Measurements from ENCODE around the gene PGAP3.
"Not testable (repeated sequence)": the region's sequence is repeated elsewhere in the genome, so short reads cannot be mapped to it uniquely, and the experiment has no call there.

The PGAP3 gene

GRCh38 chr17:39703913-39704312 is 16.1 kb upstream of the PGAP3 start:
- no peak overlapping the region for H3K4me3 ChIP-seq (ENCODE audit: low read length in 2 of 2)
- no peak overlapping the region for H3K9ac ChIP-seq (ENCODE audit: low read depth in 1 of 2, low read length in 2 of 2)

GRCh38 chr17:39702901-39703893 is 15.3 kb upstream of the PGAP3 start:
- Histone ChIP-seq H3K27ac (ENCODE audit: low read depth in 2 of 2, low read length in 2 of 2) (peak overlapping the region; percentile 49 to 95), H3K27me3 (ENCODE audit: control insufficient read depth in 2 of 2, insufficient read depth in 2 of 2, low read length in 2 of 2) (no peaks in the 10 kb centered on the region), H3K36me3 (ENCODE audit: control insufficient read depth in 2 of 2, insufficient read depth in 2 of 2, low read length in 2 of 2) (peaks cover 7 to 9% of the 10 kb centered on the region in 2 donors), H3K9ac (ENCODE audit: low read depth in 1 of 2, low read length in 2 of 2) (peak overlapping the region in 1 of 2 donors; percentile 8), H3K4me3 (ENCODE audit: low read length in 2 of 2) (no peak overlapping the region), H3K4me1 (ENCODE audit: control insufficient read depth in 2 of 2, insufficient read depth in 2 of 2, low read length in 2 of 2) (peaks cover 59 to 67% of the 10 kb centered on the region in 2 donors), H3K9me3 (ENCODE audit: control insufficient read depth in 2 of 2, low read length in 2 of 2) (no peaks in the 10 kb centered on the region)

More at GRCh38 chr17:39703913-39704312, 16.1 kb upstream of the PGAP3 start:
- peaks cover 62 to 68% of the 10 kb centered on the region in 2 donors for H3K4me1 ChIP-seq (ENCODE audit: control insufficient read depth in 2 of 2, insufficient read depth in 2 of 2, low read length in 2 of 2)
- H3K9me3 ChIP-seq (ENCODE audit: control insufficient read depth in 2 of 2, low read length in 2 of 2): no peaks in the 10 kb centered on the region
- peak overlapping the region; percentile 49 to 95 for H3K27ac ChIP-seq (ENCODE audit: low read depth in 2 of 2, low read length in 2 of 2)
- H3K27me3 ChIP-seq (ENCODE audit: control insufficient read depth in 2 of 2, insufficient read depth in 2 of 2, low read length in 2 of 2): no peaks in the 10 kb centered on the region
- peaks cover 14 to 16% of the 10 kb centered on the region in 2 donors for H3K36me3 ChIP-seq (ENCODE audit: control insufficient read depth in 2 of 2, insufficient read depth in 2 of 2, low read length in 2 of 2)

GRCh38 chr17:39701784-39702422 is 14.0 kb upstream of the PGAP3 start:
- H3K27ac ChIP-seq (ENCODE audit: low read depth in 2 of 2, low read length in 2 of 2): peak overlapping the region; percentile 93 to 95
- H3K9me3 ChIP-seq (ENCODE audit: control insufficient read depth in 2 of 2, low read length in 2 of 2): no peaks in the 10 kb centered on the region
- no peaks in the 10 kb centered on the region for H3K27me3 ChIP-seq (ENCODE audit: control insufficient read depth in 2 of 2, insufficient read depth in 2 of 2, low read length in 2 of 2)
- peaks cover 50 to 58% of the 10 kb centered on the region in 2 donors for H3K4me1 ChIP-seq (ENCODE audit: control insufficient read depth in 2 of 2, insufficient read depth in 2 of 2, low read length in 2 of 2)
- H3K9ac ChIP-seq (ENCODE audit: low read depth in 1 of 2, low read length in 2 of 2): peak overlapping the region; percentile 82 to 92
- H3K4me3 ChIP-seq (ENCODE audit: low read length in 2 of 2): peak overlapping the region; percentile 83 to 93
- H3K36me3 ChIP-seq (ENCODE audit: control insufficient read depth in 2 of 2, insufficient read depth in 2 of 2, low read length in 2 of 2): peaks cover 0 to 5% of the 10 kb centered on the region in 2 donors

GRCh38 chr17:39701012-39701783 is 13.3 kb upstream of the PGAP3 start:
- peak overlapping the region; percentile 93 to 95 for H3K27ac ChIP-seq (ENCODE audit: low read depth in 2 of 2, low read length in 2 of 2)
- H3K4me3 ChIP-seq (ENCODE audit: low read length in 2 of 2): peak overlapping the region; percentile 83 to 93
- H3K4me1 ChIP-seq (ENCODE audit: control insufficient read depth in 2 of 2, insufficient read depth in 2 of 2, low read length in 2 of 2): peaks cover 43 to 51% of the 10 kb centered on the region in 2 donors
- no peaks in the 10 kb centered on the region for H3K27me3 ChIP-seq (ENCODE audit: control insufficient read depth in 2 of 2, insufficient read depth in 2 of 2, low read length in 2 of 2)
- peaks cover 0 to 3% of the 10 kb centered on the region in 2 donors for H3K36me3 ChIP-seq (ENCODE audit: control insufficient read depth in 2 of 2, insufficient read depth in 2 of 2, low read length in 2 of 2)
- no peaks in the 10 kb centered on the region for H3K9me3 ChIP-seq (ENCODE audit: control insufficient read depth in 2 of 2, low read length in 2 of 2)
- peak overlapping the region; percentile 82 to 92 for H3K9ac ChIP-seq (ENCODE audit: low read depth in 1 of 2, low read length in 2 of 2)

GRCh38 chr17:39700148-39700987 is 12.5 kb upstream of the PGAP3 start:
- H3K9me3 ChIP-seq (ENCODE audit: control insufficient read depth in 2 of 2, low read length in 2 of 2): no peaks in the 10 kb centered on the region
- peaks cover 38 to 47% of the 10 kb centered on the region in 2 donors for H3K4me1 ChIP-seq (ENCODE audit: control insufficient read depth in 2 of 2, insufficient read depth in 2 of 2, low read length in 2 of 2)
- H3K9ac ChIP-seq (ENCODE audit: low read depth in 1 of 2, low read length in 2 of 2): peak overlapping the region; percentile 82 to 92
- peak overlapping the region; percentile 83 to 93 for H3K4me3 ChIP-seq (ENCODE audit: low read length in 2 of 2)
- peak overlapping the region; percentile 93 to 95 for H3K27ac ChIP-seq (ENCODE audit: low read depth in 2 of 2, low read length in 2 of 2)
- H3K36me3 ChIP-seq (ENCODE audit: control insufficient read depth in 2 of 2, insufficient read depth in 2 of 2, low read length in 2 of 2): peaks cover 0 to 3% of the 10 kb centered on the region in 2 donors
- H3K27me3 ChIP-seq (ENCODE audit: control insufficient read depth in 2 of 2, insufficient read depth in 2 of 2, low read length in 2 of 2): no peaks in the 10 kb centered on the region

- Histone ChIP-seq H3K27me3 (ENCODE audit: control insufficient read depth in 2 of 2, insufficient read depth in 2 of 2, low read length in 2 of 2) (no peaks in the 10 kb centered on the region), H3K36me3 (ENCODE audit: control insufficient read depth in 2 of 2, insufficient read depth in 2 of 2, low read length in 2 of 2) (peaks cover 0 to 3% of the 10 kb centered on the region in 2 donors), H3K4me3 (ENCODE audit: low read length in 2 of 2) (peak within 1 kb of the TSS; percentile 83 to 93), H3K9me3 (ENCODE audit: control insufficient read depth in 2 of 2, low read length in 2 of 2) (no peaks in the 10 kb centered on the region), H3K27ac (ENCODE audit: low read depth in 2 of 2, low read length in 2 of 2) (peak within 1 kb of the TSS; percentile 93 to 95), H3K9ac (ENCODE audit: low read depth in 1 of 2, low read length in 2 of 2) (peak within 1 kb of the TSS; percentile 82 to 92), H3K4me1 (ENCODE audit: control insufficient read depth in 2 of 2, insufficient read depth in 2 of 2, low read length in 2 of 2) (peaks cover 38 to 47% of the 10 kb centered on the region in 2 donors)
Observed at GRCh38 chr17:39699818-39700147, 11.9 kb upstream of the PGAP3 start, which contains the start of gene ERBB2. TSS of gene ERBB2 (plus strand) at chr17:39700064. CDS start at chr17:39700239, 175 bp downstream.

- peak overlapping the region; percentile 93 to 95 for H3K27ac ChIP-seq (ENCODE audit: low read depth in 2 of 2, low read length in 2 of 2)
- not testable (repeated sequence) for H3K27me3 ChIP-seq (ENCODE audit: control insufficient read depth in 2 of 2, insufficient read depth in 2 of 2, low read length in 2 of 2); H3K9me3 ChIP-seq (ENCODE audit: control insufficient read depth in 2 of 2, low read length in 2 of 2); H3K36me3 ChIP-seq (ENCODE audit: control insufficient read depth in 2 of 2, insufficient read depth in 2 of 2, low read length in 2 of 2)
- peak overlapping the region; percentile 83 to 93 for H3K4me3 ChIP-seq (ENCODE audit: low read length in 2 of 2)
- H3K9ac ChIP-seq (ENCODE audit: low read depth in 1 of 2, low read length in 2 of 2): peak overlapping the region; percentile 70 to 92
- peaks cover 33 to 42% of the 10 kb centered on the region in 2 donors for H3K4me1 ChIP-seq (ENCODE audit: control insufficient read depth in 2 of 2, insufficient read depth in 2 of 2, low read length in 2 of 2)
Observed at GRCh38 chr17:39699157-39699817, 11.4 kb upstream of the PGAP3 start.

GRCh38 chr17:39697961-39698360 is 10.1 kb upstream of the PGAP3 start:
- Histone ChIP-seq H3K9ac (ENCODE audit: low read depth in 1 of 2, low read length in 2 of 2) (no peak overlapping the region), H3K36me3 (ENCODE audit: control insufficient read depth in 2 of 2, insufficient read depth in 2 of 2, low read length in 2 of 2) (no peaks in the 10 kb centered on the region), H3K4me1 (ENCODE audit: control insufficient read depth in 2 of 2, insufficient read depth in 2 of 2, low read length in 2 of 2) (peaks cover 21 to 29% of the 10 kb centered on the region in 2 donors), H3K27ac (ENCODE audit: low read depth in 2 of 2, low read length in 2 of 2) (no peak overlapping the region), H3K9me3 (ENCODE audit: control insufficient read depth in 2 of 2, low read length in 2 of 2) (no peaks in the 10 kb centered on the region), H3K27me3 (ENCODE audit: control insufficient read depth in 2 of 2, insufficient read depth in 2 of 2, low read length in 2 of 2) (no peaks in the 10 kb centered on the region), H3K4me3 (ENCODE audit: low read length in 2 of 2) (no peak overlapping the region)

GRCh38 chr17:39696731-39697130 is 8.9 kb upstream of the PGAP3 start:
- Histone ChIP-seq H3K27me3 (ENCODE audit: control insufficient read depth in 2 of 2, insufficient read depth in 2 of 2, low read length in 2 of 2) (no peaks in the 10 kb centered on the region), H3K36me3 (ENCODE audit: control insufficient read depth in 2 of 2, insufficient read depth in 2 of 2, low read length in 2 of 2) (no peaks in the 10 kb centered on the region), H3K9ac (ENCODE audit: low read depth in 1 of 2, low read length in 2 of 2) (no peak overlapping the region), H3K4me3 (ENCODE audit: low read length in 2 of 2) (no peak overlapping the region), H3K4me1 (ENCODE audit: control insufficient read depth in 2 of 2, insufficient read depth in 2 of 2, low read length in 2 of 2) (peaks cover 13 to 17% of the 10 kb centered on the region in 2 donors), H3K27ac (ENCODE audit: low read depth in 2 of 2, low read length in 2 of 2) (no peak overlapping the region), H3K9me3 (ENCODE audit: control insufficient read depth in 2 of 2, low read length in 2 of 2) (no peaks in the 10 kb centered on the region)

Data from mucosa of rectum (tissue), 2 donors.